B cell (primary cell): Measurements from ENCODE around the gene CNTN3. TPM values are rescaled to one million over a fixed set of nuclear protein-coding genes. Genes with fewer than 3 reads are reported as not detected.

Experiments used
- ATAC-seq: fragments of 200-7000 bp; cut with Tn5 transposase; one replicate; pipeline ENCODE4 v1.10.0; 2021; ENCODE audit warnings: low read depth, mild to moderate bottlenecking, moderate number of reproducible peaks, moderate library complexity
- CTCF ChIA-PET: fragments of 350-600 bp; sonication (Branson Sonifier 250); formaldehyde crosslinking; loops from one replicate; lab custom pipeline; 2021; ENCODE audit warnings: antibody characterized with exemption, inconsistent platforms; lab: Charles Lee
- POLR2A ChIA-PET: fragments of 350-600 bp; sonication (Branson Sonifier 250); formaldehyde crosslinking; loops from one replicate; lab custom pipeline; 2021; ENCODE audit warnings: antibody characterized with exemption; lab: Charles Lee
- DNase-seq: peaks from one replicate; pipeline ENCODE4 v3.0.0; 2013
- H2AFZ ChIP-seq: 2 replicates; pipeline ENCODE4 v1.6.1; 2012; ENCODE audit warnings: mild to moderate bottlenecking, low read depth, low read length; ENCODE audit not compliant: insufficient read depth, poor library complexity, severe bottlenecking
- H3K27ac ChIP-seq, 2 donors: 1 replicate in 1 of 2; 2 replicates in 1 of 2; pipeline ENCODE4 v1.5.1; 2012 to 2013; ENCODE audit warnings: low read length in 2 of 2, mild to moderate bottlenecking in 2 of 2, moderate library complexity in 1 of 2
- H3K27me3 ChIP-seq, 4 experiments: fragments of 200-600 bp in 1 of 4; sonication (generic) in 1 of 4; replicated peaks in 1 of 4; 1 replicate in 2 of 4; 2 replicates in 2 of 4; pipeline versions ENCODE4 v1.6.1 to v1.7.0; 2013 to 2016; ENCODE audit warnings: low read length in 3 of 4, mild to moderate bottlenecking in 2 of 4, mixed read lengths in 1 of 4, moderate library complexity in 1 of 4; ENCODE audit not compliant: insufficient read depth in 4 of 4, control insufficient read depth in 3 of 4; ENCODE audit errors: control extremely low read depth in 1 of 4
- H3K36me3 ChIP-seq, 2 experiments: replicated peaks in 1 of 2; 1 replicate in 1 of 2; 2 replicates in 1 of 2; pipeline versions ENCODE4 v1.6.1 to v1.7.1; 2013; ENCODE audit warnings: low read length in 1 of 2; ENCODE audit not compliant: insufficient read depth in 2 of 2, control insufficient read depth in 1 of 2; ENCODE audit errors: control extremely low read depth in 1 of 2, extremely low read depth in 1 of 2
- H3K4me1 ChIP-seq, 2 donors: fragments of 200-600 bp in 1 of 2; sonication (generic) in 1 of 2; 1 replicate in 1 of 2; 2 replicates in 1 of 2; pipeline versions ENCODE4 v1.5.1 to v1.6.1; 2013 to 2017; ENCODE audit warnings: low read length in 2 of 2; ENCODE audit not compliant: control insufficient read depth in 2 of 2, insufficient read depth in 2 of 2
- H3K4me2 ChIP-seq: replicated peaks from 2 replicates; pipeline ENCODE3; 2012; ENCODE audit warnings: mild to moderate bottlenecking, low read depth, low read length; ENCODE audit not compliant: poor library complexity, severe bottlenecking
- H3K4me3 ChIP-seq, 5 experiments: fragments of 200-600 bp in 1 of 5; sonication (generic) in 1 of 5; 1 replicate in 3 of 5; 2 replicates in 2 of 5; pipeline versions ENCODE4 v1.5.1 to v1.7.0; 2011 to 2016; ENCODE audit warnings: low read length in 4 of 5, mild to moderate bottlenecking in 4 of 5, low read depth in 2 of 5, control low read depth in 1 of 5, moderate library complexity in 1 of 5; ENCODE audit not compliant: insufficient read depth in 1 of 5; ENCODE audit errors: control extremely low read depth in 1 of 5, extremely low read depth in 1 of 5
- H3K79me2 ChIP-seq: fragments of 200-600 bp; sonication (generic); one replicate; pipeline ENCODE4 v1.6.0; 2016; ENCODE audit warnings: low read length; ENCODE audit not compliant: control insufficient read depth, insufficient read depth
- H3K9ac ChIP-seq: fragments of 200-600 bp; sonication (generic); 2 replicates; pipeline ENCODE4 v1.6.1; 2017; ENCODE audit warnings: mild to moderate bottlenecking, low read length, moderate library complexity
- H3K9me3 ChIP-seq, 3 donors: one replicate each; pipeline versions ENCODE4 v1.6.1 to v1.7.1; 2013; ENCODE audit warnings: low read length in 2 of 3; ENCODE audit not compliant: control insufficient read depth in 2 of 3, insufficient read depth in 1 of 3; ENCODE audit errors: control extremely low read depth in 1 of 3
- H4K20me1 ChIP-seq: 2 replicates; pipeline ENCODE4 v1.6.0; 2012; ENCODE audit warnings: mild to moderate bottlenecking, low read length; ENCODE audit not compliant: insufficient read depth, control insufficient read depth, poor library complexity, severe bottlenecking
- H3K27ac Mint-ChIP-seq: one replicate; pipeline ENCODE4 v1.8.0; 2021; ENCODE audit warnings: mixed read lengths
- H3K27me3 Mint-ChIP-seq: one replicate; pipeline ENCODE4 v1.8.0; 2021; ENCODE audit warnings: mixed read lengths
- H3K4me1 Mint-ChIP-seq: one replicate; pipeline ENCODE4 v1.8.0; 2021; ENCODE audit warnings: mixed read lengths
- H3K4me3 Mint-ChIP-seq: one replicate; pipeline ENCODE4 v1.8.0; 2021; ENCODE audit warnings: mixed read lengths
- H3K9me3 Mint-ChIP-seq: one replicate; pipeline ENCODE4 v1.8.0; 2022; ENCODE audit warnings: mixed read lengths; ENCODE audit not compliant: insufficient read depth
- CTCF ChIP-seq: fragments of 200-600 bp; IDR thresholded peaks from one replicate; pipeline ENCODE4 v1.8.0; 2022; ENCODE audit warnings: antibody characterized with exemption, mild to moderate bottlenecking
- EZH2 ChIP-seq: IDR thresholded peaks from 2 replicates; pipeline ENCODE4 v1.6.1; 2012; ENCODE audit warnings: borderline replicate concordance, low read depth, mild to moderate bottlenecking, moderate library complexity, low read length; ENCODE audit not compliant: insufficient read depth, poor library complexity, severe bottlenecking
- whole genome bisulfite sequencing: methylation state at CpG from one replicate; pipeline ENCODE4 v1.1.5; 2013; ENCODE audit warnings: missing lambda C conversion rate; ENCODE audit not compliant: insufficient coverage; 5-methylcytosine and 5-hydroxymethylcytosine counted together
- intact Hi-C: fragments of 100-400 bp; cut with micrococcal nuclease; formaldehyde crosslinking; loops from one replicate; pipeline ENCODE4 v1.10.0; 2022
- polyA plus RNA-seq: library from polyadenylated mRNA; depleted of rRNA; stranded (reverse); fragments of >200 nt; gene quantifications from 2 replicates; pipeline ENCODE4 v1.2.3, GENCODE V29; 2012
- total RNA-seq, 2 donors: library from RNA; stranded (reverse); fragments of 120-200 nt in 1 of 2; gene quantifications; 1 replicate in 1 of 2; 2 replicates in 1 of 2; pipeline versions ENCODE4 v1.2.3 to v1.2.4, GENCODE V29; 2013 to 2022

The CNTN3 gene
- total and polyA plus RNA-seq, 2 donors (not counting 1 experiment from before 2014, with no cell fraction given), result not detected

GRCh38 chr3:74621581-74621980, 7.1 kb upstream of the CNTN3 start:
- Histone ChIP-seq H3K9ac (no peak overlapping the region), H3K27ac (no peak overlapping the region), H3K36me3 (no peaks in the 10 kb centered on the region), H3K4me1 (no peaks in the 10 kb centered on the region), H3K27me3 (no peaks in the 10 kb centered on the region), H3K4me3 (no peak overlapping the region), H2AFZ (no peak overlapping the region), H4K20me1 (no peaks in the 10 kb centered on the region), H3K79me2 (no peaks in the 10 kb centered on the region), H3K9me3 (no peaks in the 10 kb centered on the region), H3K4me2 (no peak overlapping the region)
- no peak overlapping the region for H3K4me3 Mint-ChIP-seq
- POLR2A ChIA-PET, result no interaction called here
- no peak overlapping the region for H3K27ac Mint-ChIP-seq
- no peak for TF ChIP-seq EZH2
- no peak for TF ChIP-seq CTCF
- DNase-seq (no peak), ATAC-seq (no peak)
- CTCF ChIA-PET, result no interaction called here
- H3K27me3 Mint-ChIP-seq, result no peaks in the 10 kb centered on the region
- WGBS, result no CpG with 5 or more reads among the region's 1 CpG
- intact Hi-C loops, result no loop called here
- H3K4me1 Mint-ChIP-seq, result no peaks in the 10 kb centered on the region
- no peaks in the 10 kb centered on the region for H3K9me3 Mint-ChIP-seq

GRCh38 chr3:74617776-74618175, 3.3 kb upstream of the CNTN3 start:
- DNase-seq (no peak), ATAC-seq (no peak)
- Histone ChIP-seq H2AFZ (no peak overlapping the region), H3K4me3 (no peak overlapping the region), H3K4me2 (no peak overlapping the region), H3K27me3 (peaks cover 0 to 9% (median 4%) of the 10 kb centered on the region in 4 experiments), H3K36me3 (no peaks in the 10 kb centered on the region), H3K9me3 (no peaks in the 10 kb centered on the region), H3K79me2 (no peaks in the 10 kb centered on the region), H3K9ac (no peak overlapping the region), H3K27ac (no peak overlapping the region), H3K4me1 (no peaks in the 10 kb centered on the region), H4K20me1 (no peaks in the 10 kb centered on the region)
- intact Hi-C loops, result no loop called here
- no peak for TF ChIP-seq CTCF
- no peak for TF ChIP-seq EZH2
- no CpG with 5 or more reads among the region's 3 CpGs for WGBS
- ChIA-PET POLR2A (no interaction called here), CTCF (no interaction called here)
- no peak overlapping the region for H3K4me3 Mint-ChIP-seq
- no peaks in the 10 kb centered on the region for H3K4me1 Mint-ChIP-seq
- peaks cover 11% of the 10 kb centered on the region for H3K27me3 Mint-ChIP-seq
- no peak overlapping the region for H3K27ac Mint-ChIP-seq
- H3K9me3 Mint-ChIP-seq, result no peaks in the 10 kb centered on the region
